ENCODE data around the gene SRP72. TPM values are rescaled to one million over a fixed set of nuclear protein-coding genes. Genes with fewer than 3 reads are reported as not detected.
A peak's percentile ranks its signal among the peaks of the same experiment; 100 is the strongest.

Gene SRP72
- polyA plus RNA-seq, 3 donors, result 54.4 to 140 (median 103) TPM

DNA sequence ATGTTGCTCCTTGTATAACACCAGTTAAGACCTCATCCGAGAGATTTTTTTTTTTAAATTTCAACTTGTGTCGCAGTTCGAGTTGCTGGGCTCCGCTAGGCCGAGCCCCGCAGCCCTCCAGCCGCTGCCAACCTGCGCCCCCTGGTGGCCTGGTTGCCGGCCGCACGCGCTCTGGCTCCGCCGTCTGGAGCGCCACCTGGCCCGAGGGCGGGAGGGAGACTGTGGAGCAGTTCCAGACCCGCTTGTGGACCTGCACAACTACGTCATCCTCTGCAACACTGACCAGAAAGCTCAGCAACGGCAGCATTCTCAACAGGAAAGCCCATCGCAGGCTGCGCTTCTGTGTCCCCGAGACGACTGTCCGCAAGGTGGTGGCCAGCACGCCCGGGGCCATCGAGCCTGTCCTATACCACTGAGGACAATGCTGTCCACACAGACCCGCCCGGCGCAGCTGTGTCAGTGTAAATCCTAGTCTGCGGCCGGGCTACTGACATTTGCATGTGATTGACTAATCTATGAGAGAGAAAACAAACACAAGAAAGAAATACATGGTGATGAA, 77.2 kb downstream of the SRP72 start:
- no peaks in the 10 kb centered on the region for H3K9me3 ChIP-seq (replicated peaks in 1 of 2; ENCODE audit: control insufficient read depth in 1 of 2, insufficient read depth in 1 of 2, low read length in 2 of 2)
- peak overlapping the region; percentile 71 for H3K4me2 ChIP-seq (replicated peaks; ENCODE audit: extremely low read depth, low read length, poor library complexity, severe bottlenecking)
- peaks cover 7 to 17% (median 8%) of the 10 kb centered on the region in 3 donors for H3K27me3 Mint-ChIP-seq (ENCODE audit: low read depth in 3 of 3)
- WGBS (ENCODE audit: insufficient coverage), result 3% methylated on average over 29 of the region's 33 CpGs
- H3K79me2 ChIP-seq (ENCODE audit: insufficient read depth, low read length), result no peaks in the 10 kb centered on the region
- peak overlapping the region; percentile 72 for H2AFZ ChIP-seq (ENCODE audit: insufficient read depth, low read depth, low read length, poor library complexity, severe bottlenecking)
- intact Hi-C loops (cut with micrococcal nuclease), result no loop called here
- peak overlapping the region in 1 of 7 donors; percentile 53 for H3K27ac Mint-ChIP-seq
- H3K4me3 ChIP-seq (replicated peaks in 1 of 3; ENCODE audit: low read depth in 2 of 3, low read length in 3 of 3), result peak overlapping the region in 1 of 3 experiments; percentile 63
- TF ChIP-seq, protein P1, sequence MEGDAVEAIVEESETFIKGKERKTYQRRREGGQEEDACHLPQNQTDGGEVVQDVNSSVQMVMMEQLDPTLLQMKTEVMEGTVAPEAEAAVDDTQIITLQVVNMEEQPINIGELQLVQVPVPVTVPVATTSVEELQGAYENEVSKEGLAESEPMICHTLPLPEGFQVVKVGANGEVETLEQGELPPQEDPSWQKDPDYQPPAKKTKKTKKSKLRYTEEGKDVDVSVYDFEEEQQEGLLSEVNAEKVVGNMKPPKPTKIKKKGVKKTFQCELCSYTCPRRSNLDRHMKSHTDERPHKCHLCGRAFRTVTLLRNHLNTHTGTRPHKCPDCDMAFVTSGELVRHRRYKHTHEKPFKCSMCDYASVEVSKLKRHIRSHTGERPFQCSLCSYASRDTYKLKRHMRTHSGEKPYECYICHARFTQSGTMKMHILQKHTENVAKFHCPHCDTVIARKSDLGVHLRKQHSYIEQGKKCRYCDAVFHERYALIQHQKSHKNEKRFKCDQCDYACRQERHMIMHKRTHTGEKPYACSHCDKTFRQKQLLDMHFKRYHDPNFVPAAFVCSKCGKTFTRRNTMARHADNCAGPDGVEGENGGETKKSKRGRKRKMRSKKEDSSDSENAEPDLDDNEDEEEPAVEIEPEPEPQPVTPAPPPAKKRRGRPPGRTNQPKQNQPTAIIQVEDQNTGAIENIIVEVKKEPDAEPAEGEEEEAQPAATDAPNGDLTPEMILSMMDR (IDR thresholded peaks at IDR 0.05), result peak; percentile 99
- H3K27ac ChIP-seq (ENCODE audit: low read depth in 1 of 2, low read length in 2 of 2), result no peak overlapping the region
- H3K27me3 ChIP-seq (ENCODE audit: control insufficient read depth in 2 of 2, insufficient read depth in 2 of 2, low read length in 2 of 2), result no peaks in the 10 kb centered on the region
- no peaks in the 10 kb centered on the region for H3K36me3 ChIP-seq (replicated peaks in 1 of 2; ENCODE audit: control insufficient read depth in 1 of 2, insufficient read depth in 2 of 2, low read length in 2 of 2)
- no peaks in the 10 kb centered on the region for H3K36me3 Mint-ChIP-seq
- H3K4me1 ChIP-seq (ENCODE audit: control insufficient read depth in 1 of 2, insufficient read depth in 2 of 2, low read length in 2 of 2), result peaks cover 6 to 11% of the 10 kb centered on the region in 2 donors
- peak; percentile 58 to 70 (median 68) for DNase-seq
- H3K4me3 Mint-ChIP-seq, result peak overlapping the region; percentile 72 to 94
- H4K20me1 ChIP-seq (ENCODE audit: insufficient read depth, low read length), result no peaks in the 10 kb centered on the region
- peaks cover 0 to 5% (median 0%) of the 10 kb centered on the region in 7 donors for H3K9me3 Mint-ChIP-seq
- H3K9ac ChIP-seq (ENCODE audit: insufficient read depth, low read length, poor library complexity, severe bottlenecking), result no peak overlapping the region
- peaks cover 15% of the 10 kb centered on the region for H3K4me1 Mint-ChIP-seq

DNA sequence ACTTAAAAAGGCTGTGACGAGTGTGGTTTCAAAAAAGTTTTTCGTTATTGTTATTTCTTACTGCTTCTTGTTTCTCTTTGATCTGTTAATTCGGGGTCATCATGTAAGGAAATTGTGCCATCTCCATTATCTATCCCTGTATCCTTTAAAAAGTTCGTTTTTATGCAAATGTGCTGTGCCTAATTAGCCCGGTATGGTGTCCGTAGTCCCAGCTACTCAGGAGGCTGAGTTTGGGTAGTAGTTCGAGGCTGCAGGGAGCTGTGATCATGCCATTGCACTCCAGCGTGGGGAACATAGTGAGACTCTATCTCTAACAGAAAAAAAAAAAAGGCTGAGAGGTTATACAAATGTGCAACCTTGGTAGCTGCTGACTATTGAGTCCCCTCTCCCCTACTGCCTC, 83.2 kb downstream of the SRP72 start:
- H3K4me1 Mint-ChIP-seq, result no peaks in the 10 kb centered on the region
- H2AFZ ChIP-seq (ENCODE audit: insufficient read depth, low read depth, low read length, poor library complexity, severe bottlenecking), result peak overlapping the region; percentile 27
- H3K4me2 ChIP-seq (replicated peaks; ENCODE audit: extremely low read depth, low read length, poor library complexity, severe bottlenecking), result no peak overlapping the region
- no peaks in the 10 kb centered on the region for H3K27me3 ChIP-seq (ENCODE audit: control insufficient read depth in 2 of 2, insufficient read depth in 2 of 2, low read length in 2 of 2)
- DNase-seq, result no peak
- H3K4me1 ChIP-seq (ENCODE audit: control insufficient read depth in 1 of 2, insufficient read depth in 2 of 2, low read length in 2 of 2), result no peaks in the 10 kb centered on the region
- intact Hi-C loops (cut with micrococcal nuclease), result no loop called here
- H3K27ac ChIP-seq (ENCODE audit: low read depth in 1 of 2, low read length in 2 of 2), result no peak overlapping the region
- no peak overlapping the region for H3K9ac ChIP-seq (ENCODE audit: insufficient read depth, low read length, poor library complexity, severe bottlenecking)
- peaks cover 2 to 7% (median 4%) of the 10 kb centered on the region in 3 donors for H3K27me3 Mint-ChIP-seq (ENCODE audit: low read depth in 3 of 3)
- H4K20me1 ChIP-seq (ENCODE audit: insufficient read depth, low read length), result no peaks in the 10 kb centered on the region
- no peaks in the 10 kb centered on the region for H3K9me3 ChIP-seq (replicated peaks in 1 of 2; ENCODE audit: control insufficient read depth in 1 of 2, insufficient read depth in 1 of 2, low read length in 2 of 2)
- H3K79me2 ChIP-seq (ENCODE audit: insufficient read depth, low read length), result no peaks in the 10 kb centered on the region
- H3K9me3 Mint-ChIP-seq, result peaks cover 0 to 5% (median 0%) of the 10 kb centered on the region in 7 donors
- no peak overlapping the region for H3K4me3 Mint-ChIP-seq
- WGBS (ENCODE audit: insufficient coverage), result 100% methylated on average over 2 of the region's 8 CpGs
- H3K27ac Mint-ChIP-seq, result no peak overlapping the region
- no peaks in the 10 kb centered on the region for H3K36me3 ChIP-seq (replicated peaks in 1 of 2; ENCODE audit: control insufficient read depth in 1 of 2, insufficient read depth in 2 of 2, low read length in 2 of 2)
- no peak overlapping the region for H3K4me3 ChIP-seq (replicated peaks in 1 of 3; ENCODE audit: low read depth in 2 of 3, low read length in 3 of 3)
- TF ChIP-seq, protein P1 (IDR thresholded peaks at IDR 0.05), result no peak
- H3K36me3 Mint-ChIP-seq, result no peaks in the 10 kb centered on the region
